NCI-H1417 treated with DMSO at 0.1 percent for 48 hours (cell line): ENCODE results near the gene FNDC8.
"Not testable (repeated sequence)": the region's sequence is repeated elsewhere in the genome, so short reads cannot be mapped to it uniquely, and the experiment has no call there.

Experiments
- DNase-seq: peaks from one replicate; lab custom pipeline; 2025; lab: John Stamatoyannopoulos, UW

The FNDC8 gene

DNA sequence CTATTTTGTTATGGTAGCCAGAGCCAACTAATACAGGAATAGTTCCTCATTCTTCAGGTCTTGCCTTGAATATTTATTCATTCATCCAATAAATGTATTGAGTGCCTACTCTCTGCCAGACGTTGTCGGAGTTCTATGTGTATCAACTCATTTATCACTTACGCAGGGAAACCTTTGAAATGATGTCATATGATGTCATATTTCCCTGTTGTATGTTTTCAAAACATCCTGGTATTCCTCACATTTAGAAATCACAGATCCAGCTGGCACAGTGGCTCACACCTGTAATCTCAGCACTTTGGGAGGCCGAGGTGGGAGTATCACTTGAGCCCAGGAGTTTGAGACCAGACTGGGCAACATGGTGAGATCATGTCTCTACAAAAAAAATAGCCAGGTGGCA lies 23.4 kb downstream of the FNDC8 start:
- no peak for DNase-seq

- no peak for DNase-seq
These were observed 24.9 kb downstream of the FNDC8 start for GRCh38 chr17:35146214-35146833.

DNA sequence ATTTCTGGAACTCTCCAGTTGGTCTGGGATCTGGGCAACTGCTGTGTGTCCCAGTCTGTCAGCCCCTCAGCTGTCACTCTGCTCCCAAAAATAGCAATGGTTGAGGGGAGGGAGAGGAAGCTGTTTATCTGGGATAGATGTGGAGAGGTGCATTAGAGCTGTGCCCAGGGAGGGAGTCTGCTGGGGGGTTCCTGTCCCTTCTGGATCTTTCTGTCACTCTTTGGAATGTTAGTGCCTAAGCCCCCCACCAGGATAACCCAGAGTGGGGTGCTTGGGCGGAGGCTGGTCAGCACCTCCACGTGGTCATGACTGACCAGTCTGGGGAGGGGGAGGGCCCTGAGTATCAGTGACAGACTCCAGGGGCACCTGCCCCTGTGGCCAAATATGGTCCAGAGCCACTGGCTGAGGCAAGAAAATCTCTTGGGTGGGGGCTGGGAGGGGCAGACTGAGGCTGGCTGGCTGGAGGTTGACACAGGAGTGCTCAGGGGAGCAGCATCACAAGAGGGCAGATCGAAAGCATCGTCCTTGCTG lies 26.0 kb downstream of the FNDC8 start, which contains the start of gene UNC45B:
Gene UNC45B (plus strand): TSS at position 443 of the 531 bp plus-strand sequence. CDS start 447 bp downstream, outside the sequence.
- DNase-seq = no peak

DNA sequence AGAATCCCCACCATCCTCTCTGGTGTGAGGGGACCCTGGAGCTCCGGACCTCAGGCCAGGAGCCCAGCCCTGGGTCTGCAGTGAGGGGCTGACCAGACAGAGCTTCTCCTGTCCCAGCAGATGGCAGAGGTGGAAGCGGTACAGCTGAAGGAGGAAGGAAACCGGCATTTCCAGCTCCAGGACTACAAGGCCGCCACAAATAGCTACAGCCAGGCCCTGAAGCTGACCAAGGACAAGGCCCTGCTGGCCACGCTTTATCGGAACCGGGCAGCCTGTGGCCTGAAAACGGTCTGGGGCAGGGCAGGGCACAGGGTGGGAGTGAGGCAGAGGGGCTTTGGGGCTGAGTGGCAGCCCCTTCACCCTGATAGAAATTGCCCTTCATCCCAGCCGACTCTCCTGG lies 26.7 kb downstream of the FNDC8 start:
- DNase-seq = no peak

DNA sequence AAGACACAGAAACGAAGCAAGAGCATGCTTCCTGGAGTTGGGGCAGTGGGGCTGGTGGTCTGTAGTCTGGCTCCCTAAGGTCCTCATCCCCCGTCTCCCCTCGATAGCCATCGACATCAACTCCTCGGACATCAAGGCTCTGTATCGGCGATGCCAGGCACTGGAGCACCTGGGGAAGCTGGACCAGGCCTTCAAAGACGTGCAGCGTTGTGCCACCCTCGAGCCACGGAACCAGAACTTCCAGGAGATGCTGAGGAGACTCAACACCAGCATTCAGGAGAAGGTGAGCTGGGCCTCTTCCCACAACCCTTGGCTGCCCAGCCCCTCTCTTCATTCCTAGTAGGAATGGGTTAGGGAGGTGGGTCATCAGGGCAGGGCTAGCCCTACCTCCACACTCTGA lies 28.5 kb downstream of the FNDC8 start:
- DNase-seq = no peak

DNA sequence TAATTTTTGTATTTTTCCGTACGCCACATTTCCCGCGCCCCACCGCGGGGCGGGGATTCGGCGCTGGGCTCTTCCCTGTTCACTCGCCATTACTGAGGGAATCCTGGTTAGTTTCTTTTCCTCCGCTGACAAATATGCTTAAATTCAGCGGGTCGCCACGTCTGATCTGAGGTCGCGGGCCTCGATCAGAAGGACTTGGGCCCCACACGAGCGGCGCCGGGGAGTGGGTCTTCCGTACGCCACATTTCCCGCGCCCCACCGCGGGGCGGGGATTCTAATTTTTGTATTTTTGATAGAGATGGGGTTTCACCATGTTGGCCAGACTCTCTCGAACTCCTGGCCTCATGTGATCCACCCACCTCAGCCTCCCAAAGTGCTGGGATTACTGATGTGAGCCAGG lies 29.7 kb downstream of the FNDC8 start:
- not testable (repeated sequence) for DNase-seq

GRCh38 chr17:35152421-35153140 lies 31.2 kb downstream of the FNDC8 start:
- DNase-seq = no peak

DNA sequence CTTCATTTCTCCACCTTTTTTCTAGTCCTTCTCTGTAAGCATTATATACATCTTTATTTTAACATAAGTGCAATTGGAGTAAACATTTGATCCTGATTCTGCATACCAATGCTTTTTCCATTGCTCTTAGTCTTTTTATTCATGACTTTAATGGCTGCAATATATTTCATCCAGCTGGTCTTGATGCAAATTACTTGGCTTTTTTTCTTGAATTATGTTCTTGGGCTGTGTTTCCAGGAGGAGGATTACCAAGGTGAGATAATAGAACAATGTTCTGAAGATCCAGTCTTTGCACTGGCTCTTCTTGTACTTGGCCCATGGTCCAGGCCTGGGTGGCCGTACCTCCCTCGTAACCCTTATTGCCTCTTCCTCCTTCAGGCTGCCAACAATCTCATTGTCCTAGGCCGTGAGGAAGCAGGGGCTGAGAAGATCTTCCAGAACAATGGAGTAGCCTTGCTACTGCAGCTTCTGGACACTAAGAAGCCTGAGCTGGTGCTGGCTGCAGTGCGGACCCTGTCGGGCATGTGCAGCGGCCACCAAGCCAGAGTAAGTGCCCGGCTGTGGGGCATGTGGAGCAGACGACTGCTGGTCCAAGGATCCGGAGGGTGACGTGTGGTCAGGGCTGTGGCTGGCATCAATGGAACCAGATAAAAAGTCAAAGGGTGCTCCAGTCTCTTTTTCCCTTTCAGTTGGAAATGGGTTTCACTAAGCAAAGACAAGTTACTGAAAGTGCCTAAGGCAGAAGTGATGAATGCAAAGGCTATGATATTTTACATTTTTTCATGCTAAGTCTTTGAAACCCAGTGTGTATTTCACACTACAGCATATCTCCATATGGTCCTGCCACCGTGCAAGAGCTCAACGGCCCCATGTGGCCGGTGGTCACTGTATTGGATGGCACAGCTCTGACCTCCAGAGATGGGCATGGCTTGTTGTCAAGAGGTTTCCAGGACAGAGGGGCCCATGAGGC lies 33.1 kb downstream of the FNDC8 start:
- no peak for DNase-seq

GRCh38 chr17:35155246-35155645 lies 33.8 kb downstream of the FNDC8 start:
- no peak for DNase-seq

GRCh38 chr17:35159940-35160339 lies 38.5 kb downstream of the FNDC8 start:
- DNase-seq = no peak

DNA sequence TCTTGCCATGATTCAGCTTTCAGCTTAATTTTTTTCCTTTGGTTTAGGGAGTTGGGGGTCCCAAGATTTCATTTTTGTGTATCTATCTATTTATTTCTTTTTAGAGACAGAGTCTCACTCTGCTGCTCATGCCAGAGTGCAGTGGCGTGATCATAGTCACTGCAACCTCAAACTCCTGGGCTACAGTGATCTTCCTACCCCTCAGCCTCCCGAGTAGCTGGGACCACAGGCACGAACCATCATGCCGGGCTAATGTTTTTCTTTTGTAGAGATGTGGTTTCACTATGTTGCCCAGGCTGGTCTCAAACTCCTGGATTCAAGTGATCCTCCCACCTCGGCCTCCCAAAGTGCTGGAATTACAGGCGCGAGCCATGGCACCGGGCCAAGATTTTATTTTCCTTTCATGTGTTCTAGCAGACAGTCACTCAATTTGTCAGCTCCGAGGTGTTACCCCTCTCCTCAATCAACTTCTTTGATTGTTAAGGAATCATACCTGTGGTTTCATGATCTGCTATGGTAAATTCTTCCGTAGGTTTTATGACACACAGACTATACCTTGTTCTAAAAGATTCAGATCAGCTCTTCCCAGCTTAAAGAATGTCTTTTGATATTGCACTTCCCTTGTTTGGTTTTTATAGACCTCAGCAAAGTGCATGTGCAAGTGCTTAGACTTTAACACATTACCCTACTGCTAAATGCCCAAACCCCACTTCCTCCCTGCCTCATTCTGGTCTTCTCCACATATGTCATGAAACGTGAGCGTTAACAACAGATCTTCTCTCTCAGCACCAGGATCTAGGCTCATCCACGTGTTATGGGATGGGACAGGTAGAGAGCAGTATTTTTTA lies 39.2 kb downstream of the FNDC8 start:
- DNase-seq = no peak

- no peak for DNase-seq
These were observed 39.9 kb downstream of the FNDC8 start for GRCh38 chr17:35161281-35161761.

DNA sequence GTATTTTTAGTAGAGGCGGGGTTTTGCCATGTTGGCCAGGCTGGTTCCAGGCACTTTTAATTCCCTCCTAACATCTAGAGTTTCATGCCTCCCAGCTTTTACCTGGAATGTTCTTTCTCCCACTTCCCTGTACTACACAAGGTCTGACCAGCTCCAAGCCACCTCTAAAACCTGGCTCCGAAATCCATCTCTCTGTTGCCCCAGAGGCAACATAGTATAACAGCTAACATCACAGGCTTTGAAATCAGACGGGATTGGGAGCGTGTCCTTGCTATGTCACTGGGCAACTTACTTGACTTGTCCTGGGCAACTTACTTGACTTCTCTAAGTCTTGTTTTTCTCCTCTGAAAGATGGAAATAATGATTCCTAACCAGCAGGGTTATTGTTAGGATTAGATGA lies 41.3 kb downstream of the FNDC8 start:
- DNase-seq = no peak

DNA sequence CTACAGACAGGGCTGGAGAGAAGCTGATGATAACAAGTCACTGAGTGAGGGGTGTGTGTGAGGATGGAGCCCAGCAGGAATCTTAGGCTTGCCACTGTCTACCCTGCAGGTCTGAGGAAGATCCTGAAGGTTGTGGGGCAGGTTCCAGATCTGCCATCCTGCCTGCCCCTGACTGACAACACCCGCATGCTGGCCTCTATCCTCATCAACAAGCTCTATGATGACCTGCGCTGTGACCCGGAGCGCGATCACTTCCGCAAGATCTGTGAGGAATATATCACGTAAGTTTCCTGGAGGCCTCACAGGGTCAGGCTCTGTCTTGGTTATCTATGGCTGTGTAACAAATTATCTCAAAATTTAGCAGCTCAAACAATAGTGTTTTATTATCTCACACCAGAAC lies 42.5 kb downstream of the FNDC8 start:
- DNase-seq = no peak

GRCh38 chr17:35164716-35165115 lies 43.3 kb downstream of the FNDC8 start:
- no peak for DNase-seq

GRCh38 chr17:35166526-35166925 lies 45.1 kb downstream of the FNDC8 start:
- DNase-seq = no peak

- DNase-seq = no peak
These were observed 45.6 kb downstream of the FNDC8 start for GRCh38 chr17:35167046-35167445.

DNA sequence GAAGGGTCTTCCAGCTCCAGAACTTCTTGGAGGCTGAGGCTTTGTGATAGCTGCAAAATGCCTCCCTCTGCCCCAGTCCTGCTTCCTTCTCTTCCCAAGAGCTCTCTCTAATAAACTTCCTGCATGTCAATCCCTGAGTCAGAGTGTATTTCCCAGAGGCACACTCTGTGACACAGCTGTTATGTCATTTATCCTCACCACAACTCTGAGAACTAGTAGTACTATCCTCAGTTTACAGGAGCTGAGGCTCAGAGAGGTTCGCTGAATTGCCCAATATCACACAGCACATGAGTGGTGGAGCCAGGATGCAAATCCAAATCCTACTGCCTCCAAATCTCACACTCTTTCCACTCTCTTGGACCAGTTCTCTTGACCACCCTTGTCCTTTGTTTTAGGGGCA lies 46.3 kb downstream of the FNDC8 start:
- no peak for DNase-seq

DNA sequence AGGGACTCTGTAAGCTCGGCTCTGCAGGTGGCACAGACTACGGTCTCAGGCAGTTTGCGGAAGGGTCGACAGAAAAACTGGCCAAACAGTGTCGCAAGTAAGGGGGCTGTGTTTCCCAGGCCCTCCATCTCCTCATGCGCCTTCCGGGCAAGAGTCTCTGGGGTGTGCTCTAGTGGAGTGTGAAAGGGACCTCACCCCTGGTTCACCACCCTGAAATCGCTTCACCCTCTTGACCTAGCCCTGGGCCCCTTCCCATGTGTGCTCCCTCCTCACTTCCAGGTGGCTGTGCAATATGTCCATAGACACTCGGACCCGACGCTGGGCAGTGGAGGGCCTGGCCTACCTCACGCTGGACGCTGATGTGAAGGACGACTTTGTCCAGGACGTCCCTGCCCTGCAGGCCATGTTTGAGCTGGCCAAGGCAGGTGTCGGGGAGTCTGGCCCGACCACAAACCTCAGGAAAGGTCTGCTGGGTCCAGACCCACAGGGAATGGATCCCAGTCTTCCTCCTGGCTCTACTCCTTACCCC lies 48.5 kb downstream of the FNDC8 start:
- no peak for DNase-seq

GRCh38 chr17:35170968-35171771 lies 49.8 kb downstream of the FNDC8 start:
- no peak for DNase-seq
